GM23248 (cell line): ENCODE data around the gene FSTL3.

ENCODE experiments used
- EZH2 ChIP-seq: fragments of 200-600 bp; sonication (generic); IDR thresholded peaks from 2 replicates; pipeline ENCODE4 v1.6.1; 2018; ENCODE audit warnings: antibody characterized with exemption, mild to moderate bottlenecking; ENCODE audit not compliant: insufficient read depth, poor library complexity, severe bottlenecking
- EZH2phosphoT487 ChIP-seq: fragments of 200-600 bp; sonication (generic); IDR thresholded peaks from 2 replicates; pipeline ENCODE4 v1.6.1; 2018; ENCODE audit warnings: antibody characterized with exemption, moderate library complexity, mild to moderate bottlenecking, low read depth; ENCODE audit not compliant: insufficient read depth

DNA sequence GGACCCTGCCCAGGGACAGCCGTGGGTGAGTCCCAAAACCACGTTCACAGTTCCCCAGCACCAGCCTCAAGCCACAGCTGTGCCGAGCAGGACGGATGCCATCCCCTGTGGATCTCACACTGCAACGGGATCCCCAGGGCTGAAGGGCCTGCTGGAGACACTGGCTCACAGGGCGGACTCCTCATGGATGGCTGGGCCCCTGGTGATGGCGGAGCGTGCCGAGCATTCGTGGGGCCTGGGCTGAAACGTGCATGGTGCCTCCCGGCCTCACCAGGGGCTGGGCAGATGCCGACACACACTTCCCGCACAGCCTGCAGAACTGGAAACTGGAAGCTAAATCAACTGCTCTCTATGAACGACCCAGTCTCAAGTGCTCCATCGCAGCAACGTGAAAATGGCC lies 22.8 kb upstream of the FSTL3 start:
- TF ChIP-seq EZH2 (no peak), EZH2phosphoT487 (no peak)
